Measurements from ENCODE around the gene PARM1. TPM values are rescaled to one million over a fixed set of nuclear protein-coding genes. Genes with fewer than 3 reads are reported as not detected.
A peak's percentile ranks its signal among the peaks of the same experiment; 100 is the strongest.

The PARM1 gene, protein sequence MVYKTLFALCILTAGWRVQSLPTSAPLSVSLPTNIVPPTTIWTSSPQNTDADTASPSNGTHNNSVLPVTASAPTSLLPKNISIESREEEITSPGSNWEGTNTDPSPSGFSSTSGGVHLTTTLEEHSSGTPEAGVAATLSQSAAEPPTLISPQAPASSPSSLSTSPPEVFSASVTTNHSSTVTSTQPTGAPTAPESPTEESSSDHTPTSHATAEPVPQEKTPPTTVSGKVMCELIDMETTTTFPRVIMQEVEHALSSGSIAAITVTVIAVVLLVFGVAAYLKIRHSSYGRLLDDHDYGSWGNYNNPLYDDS
- total RNA-seq (10 to 100 TPM; 10.3 to 42.6 (median 16.1) TPM), polyA plus RNA-seq (1 to 10 TPM; 2.6 to 4.6 (median 4.6) TPM)
- long read RNA-seq, donor 1, result 0 reads
- long read RNA-seq, donor 2, full-length matches to known transcripts, result 2 of 2 reads
- long read RNA-seq, donor 2, partial matches to known transcripts, result 0 of 2 reads
- long read RNA-seq, donor 2, other reads (novel, unspliced or antisense), result 0 of 2 reads

DNA sequence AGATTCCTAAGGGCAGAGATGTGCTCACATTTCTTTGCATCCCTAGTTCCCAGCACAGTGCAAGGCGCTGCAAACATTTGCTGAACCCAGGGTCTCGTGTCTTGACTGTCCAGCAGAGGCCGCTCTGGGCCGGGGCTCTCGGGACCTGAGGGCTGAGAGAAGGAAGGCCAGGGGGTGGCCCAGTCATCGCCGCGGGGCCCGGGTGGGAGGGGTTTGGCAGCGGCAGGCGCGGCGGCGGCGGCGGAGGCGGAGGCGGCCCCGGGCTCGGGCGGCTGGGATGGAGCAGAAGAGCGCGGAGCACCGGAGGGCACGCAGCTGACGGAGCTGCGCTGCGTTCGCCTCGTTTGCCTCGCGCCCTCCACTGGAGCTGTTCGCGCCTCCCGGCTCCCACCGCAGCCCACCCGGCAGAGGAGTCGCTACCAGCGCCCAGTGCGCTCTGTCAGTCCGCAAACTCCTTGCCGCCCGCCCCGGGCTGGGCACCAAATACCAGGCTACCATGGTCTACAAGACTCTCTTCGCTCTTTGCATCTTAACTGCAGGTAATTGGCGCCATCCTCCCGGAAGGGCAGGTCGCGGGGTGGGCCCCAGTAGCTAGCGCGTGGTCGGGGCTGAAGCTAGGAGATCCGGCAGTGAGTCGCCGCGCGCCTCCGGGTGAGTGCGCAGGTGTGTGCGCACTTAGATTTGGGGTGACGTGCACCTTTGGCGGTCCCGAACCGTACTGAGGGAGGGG, at the start of gene PARM1:
Gene PARM1, plus strand, starts transcription at position 285 of the 730 bp plus-strand sequence. Its CDS starts 212 bp downstream, at position 497.
- intact Hi-C loops (cut with DNase I; ENCODE audit: low total_unique reads), result no loop called here
- DNase-seq, result peak; percentile 95
- no peaks in the 10 kb centered on the region for H3K9me3 ChIP-seq
- WGBS, 5 donors, result 0 to 2% (median 0%) methylated on average over 20 to 64 of the region's 64 CpGs
- no peaks in the 10 kb centered on the region for H3K36me3 ChIP-seq
- H3K27me3 ChIP-seq (replicated peaks in 1 of 7), result peaks cover 0 to 60% (median 21%) of the 10 kb centered on the region in 7 donors
- H3K4me3 ChIP-seq, result peak within 1 kb of the TSS; percentile 46 to 87 (median 52)
- peaks cover 7 to 41% (median 27%) of the 10 kb centered on the region in 6 donors for H3K4me1 ChIP-seq
- peak within 1 kb of the TSS in 7 of 8 donors; percentile 39 to 76 (median 63) for H3K27ac ChIP-seq
- TF ChIP-seq, protein P1, sequence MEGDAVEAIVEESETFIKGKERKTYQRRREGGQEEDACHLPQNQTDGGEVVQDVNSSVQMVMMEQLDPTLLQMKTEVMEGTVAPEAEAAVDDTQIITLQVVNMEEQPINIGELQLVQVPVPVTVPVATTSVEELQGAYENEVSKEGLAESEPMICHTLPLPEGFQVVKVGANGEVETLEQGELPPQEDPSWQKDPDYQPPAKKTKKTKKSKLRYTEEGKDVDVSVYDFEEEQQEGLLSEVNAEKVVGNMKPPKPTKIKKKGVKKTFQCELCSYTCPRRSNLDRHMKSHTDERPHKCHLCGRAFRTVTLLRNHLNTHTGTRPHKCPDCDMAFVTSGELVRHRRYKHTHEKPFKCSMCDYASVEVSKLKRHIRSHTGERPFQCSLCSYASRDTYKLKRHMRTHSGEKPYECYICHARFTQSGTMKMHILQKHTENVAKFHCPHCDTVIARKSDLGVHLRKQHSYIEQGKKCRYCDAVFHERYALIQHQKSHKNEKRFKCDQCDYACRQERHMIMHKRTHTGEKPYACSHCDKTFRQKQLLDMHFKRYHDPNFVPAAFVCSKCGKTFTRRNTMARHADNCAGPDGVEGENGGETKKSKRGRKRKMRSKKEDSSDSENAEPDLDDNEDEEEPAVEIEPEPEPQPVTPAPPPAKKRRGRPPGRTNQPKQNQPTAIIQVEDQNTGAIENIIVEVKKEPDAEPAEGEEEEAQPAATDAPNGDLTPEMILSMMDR (IDR thresholded peaks at IDR 0.05 in 8 of 11, conservative IDR thresholded peaks at IDR 0.05 in 3 of 11), result peak in 10 of 11 experiments; percentile 36 to 65 (median 51)
- peak; percentile 39 to 81 (median 68) for TF ChIP-seq POLR2AphosphoS5 (IDR thresholded peaks at IDR 0.05)
- TF ChIP-seq POLR2A (IDR thresholded peaks at IDR 0.05), result no peak

DNA sequence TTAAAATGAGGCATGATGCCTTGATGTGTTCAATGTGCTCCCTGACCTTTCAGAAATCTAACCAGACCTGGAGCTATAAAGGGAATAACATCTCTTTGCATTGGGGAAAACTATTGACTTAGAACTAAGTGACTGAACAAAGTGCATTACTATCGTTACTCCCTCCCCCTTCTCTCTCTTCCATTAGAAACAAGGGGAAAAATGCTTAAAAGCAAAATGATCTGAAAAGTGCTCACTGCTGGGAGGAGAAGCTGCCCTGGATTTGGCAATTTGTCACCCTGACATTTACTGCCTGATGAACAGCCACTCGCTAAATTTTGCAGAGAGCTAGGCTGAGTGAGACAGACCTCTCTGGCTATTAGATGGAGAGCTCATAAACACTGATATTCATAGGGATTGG, 48.6 kb upstream of the PARM1 start:
- WGBS, 5 donors, result 24 to 54% (median 42%) methylated on average over 2 of the region's 2 CpGs
- no peak for DNase-seq
- intact Hi-C loops (cut with DNase I; ENCODE audit: low total_unique reads), result no loop called here
- Histone ChIP-seq H3K27me3 (replicated peaks in 1 of 7) (no peaks in the 10 kb centered on the region), H3K4me3 (no peak overlapping the region), H3K4me1 (no peaks in the 10 kb centered on the region), H3K36me3 (no peaks in the 10 kb centered on the region), H3K27ac (no peak overlapping the region), H3K9me3 (no peaks in the 10 kb centered on the region)
- TF ChIP-seq POLR2A (IDR thresholded peaks at IDR 0.05), result no peak

DNA sequence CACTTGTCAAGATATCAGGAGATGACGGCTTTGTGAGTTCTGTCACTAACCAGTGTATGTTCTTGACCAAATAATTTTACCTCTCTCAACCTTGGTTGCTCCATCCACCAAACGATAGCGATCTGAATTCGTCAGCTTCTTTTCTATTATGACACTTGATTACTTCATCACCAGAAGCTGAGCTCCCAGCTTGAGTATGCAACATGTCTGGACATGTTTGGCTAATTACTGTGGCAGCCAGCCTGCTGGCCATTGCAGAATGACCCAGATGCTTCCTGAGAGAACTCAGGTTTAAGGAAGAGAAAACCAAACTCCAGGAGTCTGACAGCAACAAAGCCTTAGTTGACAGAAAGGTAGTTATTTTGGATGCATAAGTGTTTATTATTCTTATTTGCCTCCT, 46.4 kb upstream of the PARM1 start:
- DNase-seq, result no peak
- Histone ChIP-seq H3K36me3 (no peaks in the 10 kb centered on the region), H3K4me3 (no peak overlapping the region), H3K4me1 (no peaks in the 10 kb centered on the region), H3K27ac (no peak overlapping the region), H3K9me3 (no peaks in the 10 kb centered on the region), H3K27me3 (replicated peaks in 1 of 7) (no peaks in the 10 kb centered on the region)
- intact Hi-C loops (cut with DNase I; ENCODE audit: low total_unique reads), result no loop called here
- no peak for TF ChIP-seq POLR2AphosphoS5 (IDR thresholded peaks at IDR 0.05)
- WGBS, 5 donors, result 70 to 94% (median 83%) methylated on average over 4 of the region's 4 CpGs

DNA sequence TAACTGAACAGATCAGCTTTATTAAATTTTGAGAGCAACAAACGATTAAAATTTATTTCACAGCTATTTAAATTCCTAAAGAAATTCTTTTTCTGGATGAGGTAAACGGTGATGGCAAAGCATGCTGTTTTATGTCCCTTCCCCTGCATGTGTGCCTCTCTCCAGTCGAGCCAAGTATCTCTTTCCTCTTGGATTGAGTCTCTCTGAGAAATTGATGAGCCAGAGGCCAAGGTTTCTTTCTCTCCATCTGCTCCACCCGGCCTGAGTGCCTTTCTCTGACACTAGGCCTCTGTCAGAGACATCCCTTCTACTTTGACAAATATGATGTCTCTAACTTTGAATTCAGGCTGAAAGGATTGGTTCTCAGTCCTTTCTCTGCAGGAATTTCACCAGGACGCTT, 42.6 kb upstream of the PARM1 start:
- Histone ChIP-seq H3K36me3 (no peaks in the 10 kb centered on the region), H3K4me1 (no peaks in the 10 kb centered on the region), H3K4me3 (no peak overlapping the region), H3K27me3 (replicated peaks in 1 of 7) (no peaks in the 10 kb centered on the region), H3K27ac (no peak overlapping the region), H3K9me3 (no peaks in the 10 kb centered on the region)
- 56 to 75% (median 68%) methylated on average over 5 of the region's 5 CpGs for WGBS, 5 donors
- no peak for DNase-seq
- TF ChIP-seq POLR2AphosphoS5 (IDR thresholded peaks at IDR 0.05) (no peak), POLR2A (IDR thresholded peaks at IDR 0.05) (no peak)
- TF ChIP-seq, protein P1 (IDR thresholded peaks at IDR 0.05 in 8 of 11, conservative IDR thresholded peaks at IDR 0.05 in 3 of 11), result no peak
- intact Hi-C loops (cut with DNase I; ENCODE audit: low total_unique reads), result no loop called here

DNA sequence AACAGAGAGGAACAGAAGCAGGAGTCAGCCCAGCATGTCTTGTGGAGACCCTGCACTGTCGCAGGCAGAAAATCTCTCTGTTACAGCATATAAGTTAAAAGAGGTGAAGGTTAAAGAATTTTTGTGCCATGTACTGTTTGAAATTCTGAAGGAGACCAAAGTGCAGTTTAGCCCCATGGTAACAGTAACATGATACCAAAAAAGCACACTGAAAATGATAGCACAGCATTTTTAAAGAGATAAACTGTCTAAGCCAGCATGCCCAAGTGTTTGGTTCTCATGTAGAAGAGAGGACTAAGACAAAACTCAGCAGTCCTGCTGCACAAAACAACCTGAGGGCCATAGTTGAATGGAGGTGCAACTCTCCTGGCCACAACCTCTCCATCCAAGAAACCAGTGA, 41.9 kb upstream of the PARM1 start:
- no peak overlapping the region for H3K4me3 ChIP-seq
- intact Hi-C loops (cut with DNase I; ENCODE audit: low total_unique reads), result no loop called here
- TF ChIP-seq POLR2A (IDR thresholded peaks at IDR 0.05) (no peak), POLR2AphosphoS5 (IDR thresholded peaks at IDR 0.05) (no peak)
- TF ChIP-seq, protein P1 (IDR thresholded peaks at IDR 0.05 in 8 of 11, conservative IDR thresholded peaks at IDR 0.05 in 3 of 11), result no peak
- 83 to 91% (median 87%) methylated on average over 1 of the region's 1 CpG for WGBS, 5 donors
- no peak overlapping the region for H3K27ac ChIP-seq
- no peaks in the 10 kb centered on the region for H3K4me1 ChIP-seq
- H3K9me3 ChIP-seq, result no peaks in the 10 kb centered on the region
- H3K36me3 ChIP-seq, result no peaks in the 10 kb centered on the region
- DNase-seq, result no peak
- H3K27me3 ChIP-seq (replicated peaks in 1 of 7), result no peaks in the 10 kb centered on the region

Data from spleen (tissue), 13 donors.